Measurements from ENCODE around the gene ACSS1.

DNA sequence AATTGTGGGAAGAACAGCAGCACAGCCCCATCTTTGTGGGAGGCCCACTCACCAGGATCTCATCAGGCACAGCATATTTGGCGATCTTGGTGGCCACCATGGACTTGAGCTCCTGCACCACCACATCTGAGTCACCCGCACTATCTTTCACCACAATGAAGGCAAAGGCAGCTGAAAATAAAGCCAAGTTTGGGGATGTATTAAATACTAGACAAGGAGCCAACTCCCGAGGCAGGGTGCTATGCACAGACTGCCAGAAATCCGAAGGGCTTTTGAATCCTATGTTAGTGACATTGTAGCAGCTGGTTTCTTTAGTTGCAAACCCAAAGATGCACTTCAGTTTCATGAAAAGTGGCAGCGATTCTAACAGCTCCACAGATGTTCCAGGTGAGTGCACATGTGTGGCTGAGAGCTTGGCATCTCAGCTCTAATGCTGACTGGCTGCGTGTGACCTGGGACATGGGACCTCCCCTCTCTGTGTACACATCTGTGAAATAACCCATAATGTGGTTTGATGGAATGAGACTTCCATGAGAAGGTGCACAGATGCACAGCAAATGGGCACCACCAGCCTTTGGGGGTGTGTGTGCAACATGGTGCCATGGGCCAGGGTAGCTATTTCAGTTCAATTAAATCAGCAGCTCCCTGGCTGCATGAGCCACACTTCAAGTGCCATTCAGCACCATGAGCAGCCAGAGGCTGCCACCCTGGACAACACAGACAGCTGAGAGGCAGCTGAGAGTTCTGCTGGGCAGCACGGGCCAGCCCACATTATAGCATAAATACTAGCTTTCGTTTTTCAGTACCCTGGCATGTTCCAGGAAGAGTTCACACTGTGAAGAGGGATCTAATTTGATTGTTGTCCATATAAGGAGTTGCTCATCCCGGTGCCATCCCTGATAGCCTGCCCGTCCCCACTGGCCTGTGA, 48.5 kb downstream of the ACSS1 start:
- TF ChIP-seq EP300 (IDR thresholded peaks at IDR 0.05) (no peak), POLR2A (IDR thresholded peaks at IDR 0.05) (no peak), POLR2AphosphoS5 (IDR thresholded peaks at IDR 0.05) (no peak)
- TF ChIP-seq, protein P1, sequence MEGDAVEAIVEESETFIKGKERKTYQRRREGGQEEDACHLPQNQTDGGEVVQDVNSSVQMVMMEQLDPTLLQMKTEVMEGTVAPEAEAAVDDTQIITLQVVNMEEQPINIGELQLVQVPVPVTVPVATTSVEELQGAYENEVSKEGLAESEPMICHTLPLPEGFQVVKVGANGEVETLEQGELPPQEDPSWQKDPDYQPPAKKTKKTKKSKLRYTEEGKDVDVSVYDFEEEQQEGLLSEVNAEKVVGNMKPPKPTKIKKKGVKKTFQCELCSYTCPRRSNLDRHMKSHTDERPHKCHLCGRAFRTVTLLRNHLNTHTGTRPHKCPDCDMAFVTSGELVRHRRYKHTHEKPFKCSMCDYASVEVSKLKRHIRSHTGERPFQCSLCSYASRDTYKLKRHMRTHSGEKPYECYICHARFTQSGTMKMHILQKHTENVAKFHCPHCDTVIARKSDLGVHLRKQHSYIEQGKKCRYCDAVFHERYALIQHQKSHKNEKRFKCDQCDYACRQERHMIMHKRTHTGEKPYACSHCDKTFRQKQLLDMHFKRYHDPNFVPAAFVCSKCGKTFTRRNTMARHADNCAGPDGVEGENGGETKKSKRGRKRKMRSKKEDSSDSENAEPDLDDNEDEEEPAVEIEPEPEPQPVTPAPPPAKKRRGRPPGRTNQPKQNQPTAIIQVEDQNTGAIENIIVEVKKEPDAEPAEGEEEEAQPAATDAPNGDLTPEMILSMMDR (IDR thresholded peaks at IDR 0.05), result no peak

All from stomach (tissue), 4 donors.